Caco-2 (cell line): ENCODE data around the gene CNTN5. TPM values are rescaled to one million over a fixed set of nuclear protein-coding genes. Genes with fewer than 3 reads are reported as not detected.

ENCODE experiments used
- BruUV-seq: library from RNA; stranded (reverse); fragments of 400-500 nt; replicated peaks from 2 replicates; lab custom pipeline; 2021; lab: Mats Ljungman, UMichigan
- CTCF ChIA-PET: fragments of 300-600 bp; sonication (Branson Sonifier 250); formaldehyde crosslinking; loops from one replicate; lab custom pipeline; 2022; ENCODE audit warnings: antibody characterized with exemption; lab: Charles Lee
- POLR2A ChIA-PET: fragments of 300-600 bp; sonication (Branson Sonifier 250); formaldehyde crosslinking; loops from one replicate; lab custom pipeline; 2022; ENCODE audit warnings: antibody characterized with exemption; lab: Charles Lee
- DNase-seq, 2 experiments: peaks; one replicate each; pipeline versions ENCODE4 v3.0.0 to v3.0.0-alpha.2; 2020 to 2022
- H3K27me3 ChIP-seq: replicated peaks from 2 replicates; pipeline ENCODE4 v1.6.0; 2011; ENCODE audit warnings: low read length; ENCODE audit not compliant: control insufficient read depth, insufficient read depth
- H3K36me3 ChIP-seq: 2 replicates; pipeline ENCODE4 v1.5.1; 2011; ENCODE audit warnings: low read length; ENCODE audit not compliant: control insufficient read depth, insufficient read depth
- H3K4me1 ChIP-seq: fragments of 250-450 bp; sonication (Bioruptor Pico); 2 replicates; pipeline ENCODE4 v1.5.1; 2020; ENCODE audit warnings: mild to moderate bottlenecking
- H3K4me3 ChIP-seq: 2 replicates; pipeline ENCODE4 v1.5.1; 2011; ENCODE audit warnings: low read depth, mild to moderate bottlenecking, control low read depth, low read length
- H3K9me3 ChIP-seq: fragments of 250-450 bp; sonication (Bioruptor Pico); 2 replicates; pipeline ENCODE4 v1.5.1; 2020; ENCODE audit warnings: mild to moderate bottlenecking, moderate library complexity
- H3K27ac Mint-ChIP-seq: one replicate; pipeline ENCODE4 v1.8.0; 2022; ENCODE audit warnings: mixed read lengths; ENCODE audit not compliant: unreplicated experiment
- H3K27me3 Mint-ChIP-seq: one replicate; pipeline ENCODE4 v1.8.0; 2022; ENCODE audit warnings: mixed read lengths; ENCODE audit not compliant: insufficient read depth, unreplicated experiment
- H3K36me3 Mint-ChIP-seq: one replicate; pipeline ENCODE4 v1.8.0; 2022; ENCODE audit warnings: mild to moderate bottlenecking, mixed read lengths; ENCODE audit not compliant: insufficient read depth, unreplicated experiment
- H3K4me1 Mint-ChIP-seq: one replicate; pipeline ENCODE4 v1.8.0; 2022; ENCODE audit warnings: low read depth, mixed read lengths; ENCODE audit not compliant: unreplicated experiment
- H3K4me3 Mint-ChIP-seq: one replicate; pipeline ENCODE4 v1.8.0; 2022; ENCODE audit warnings: mild to moderate bottlenecking, moderate library complexity, mixed read lengths; ENCODE audit not compliant: unreplicated experiment
- H3K9me3 Mint-ChIP-seq: one replicate; pipeline ENCODE4 v1.8.0; 2022; ENCODE audit warnings: mixed read lengths; ENCODE audit not compliant: unreplicated experiment
- intact Hi-C: fragments of 100-400 bp; cut with micrococcal nuclease; formaldehyde crosslinking; loops from one replicate; pipeline ENCODE4 v1.10.0; 2022; ENCODE audit not compliant: unreplicated experiment
- total RNA-seq: library from RNA; stranded (reverse); gene quantifications from 2 replicates; pipeline ENCODE4 v1.2.3, GENCODE V29; 2022
- TF ChIP-seq, protein P1 (sequence below), 2 experiments: fragments of 200-600 bp in 1 of 2; IDR thresholded peaks; 1 replicate in 1 of 2; 2 replicates in 1 of 2; pipeline versions ENCODE4 v1.5.1 to v1.8.0; 2011 to 2022; ENCODE audit warnings: antibody characterized with exemption in 1 of 2, control low read depth in 1 of 2, inconsistent platforms in 1 of 2, low read depth in 1 of 2, low read length in 1 of 2, mild to moderate bottlenecking in 1 of 2, moderate library complexity in 1 of 2; ENCODE audit not compliant: insufficient read depth in 1 of 2, severe bottlenecking in 1 of 2, unreplicated experiment in 1 of 2

Gene CNTN5
- total RNA-seq, 1 experiment from 2014 or later = 1.00 TPM

DNA sequence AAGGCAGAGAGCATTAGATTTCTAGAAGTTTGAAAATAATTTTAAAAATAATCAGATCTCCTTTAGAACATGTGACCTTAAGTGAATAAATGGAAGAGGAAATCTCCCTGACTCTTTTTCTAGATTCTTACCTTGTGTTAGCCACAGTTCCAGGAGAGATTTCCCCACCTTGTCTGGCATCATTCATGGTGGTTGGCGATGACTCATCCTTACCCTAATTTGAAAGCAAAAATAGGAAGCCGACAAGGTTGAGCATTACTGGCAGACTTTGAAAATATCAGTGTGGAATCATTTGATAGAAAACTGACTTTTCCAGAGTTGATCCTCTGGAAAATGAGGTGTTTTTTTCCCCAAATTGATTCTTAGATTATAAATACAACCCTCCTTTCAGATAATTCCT, 48.1 kb downstream of the CNTN5 start:
- H3K4me3 Mint-ChIP-seq = no peak overlapping the region
- ChIA-PET CTCF (no interaction called here), POLR2A (no interaction called here)
- no peak overlapping the region for H3K27ac Mint-ChIP-seq
- no peaks in the 10 kb centered on the region for H3K4me1 ChIP-seq
- peaks cover 3% of the 10 kb centered on the region for H3K27me3 Mint-ChIP-seq
- H3K9me3 ChIP-seq = no peaks in the 10 kb centered on the region
- no peaks in the 10 kb centered on the region for H3K4me1 Mint-ChIP-seq
- no peak overlapping the region for H3K4me3 ChIP-seq
- TF ChIP-seq, protein P1, sequence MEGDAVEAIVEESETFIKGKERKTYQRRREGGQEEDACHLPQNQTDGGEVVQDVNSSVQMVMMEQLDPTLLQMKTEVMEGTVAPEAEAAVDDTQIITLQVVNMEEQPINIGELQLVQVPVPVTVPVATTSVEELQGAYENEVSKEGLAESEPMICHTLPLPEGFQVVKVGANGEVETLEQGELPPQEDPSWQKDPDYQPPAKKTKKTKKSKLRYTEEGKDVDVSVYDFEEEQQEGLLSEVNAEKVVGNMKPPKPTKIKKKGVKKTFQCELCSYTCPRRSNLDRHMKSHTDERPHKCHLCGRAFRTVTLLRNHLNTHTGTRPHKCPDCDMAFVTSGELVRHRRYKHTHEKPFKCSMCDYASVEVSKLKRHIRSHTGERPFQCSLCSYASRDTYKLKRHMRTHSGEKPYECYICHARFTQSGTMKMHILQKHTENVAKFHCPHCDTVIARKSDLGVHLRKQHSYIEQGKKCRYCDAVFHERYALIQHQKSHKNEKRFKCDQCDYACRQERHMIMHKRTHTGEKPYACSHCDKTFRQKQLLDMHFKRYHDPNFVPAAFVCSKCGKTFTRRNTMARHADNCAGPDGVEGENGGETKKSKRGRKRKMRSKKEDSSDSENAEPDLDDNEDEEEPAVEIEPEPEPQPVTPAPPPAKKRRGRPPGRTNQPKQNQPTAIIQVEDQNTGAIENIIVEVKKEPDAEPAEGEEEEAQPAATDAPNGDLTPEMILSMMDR (IDR thresholded peaks at IDR 0.05; ENCODE audit: insufficient read depth in 1 of 2, low read depth in 1 of 2, low read length in 1 of 2, severe bottlenecking in 1 of 2, unreplicated experiment in 1 of 2) = no peak
- no peaks in the 10 kb centered on the region for H3K27me3 ChIP-seq
- no peaks in the 10 kb centered on the region for H3K9me3 Mint-ChIP-seq
- intact Hi-C loops = no loop called here
- DNase-seq = no peak
- no TSS peak for BruUV-seq
- H3K36me3 Mint-ChIP-seq = no peaks in the 10 kb centered on the region
- no peaks in the 10 kb centered on the region for H3K36me3 ChIP-seq

DNA sequence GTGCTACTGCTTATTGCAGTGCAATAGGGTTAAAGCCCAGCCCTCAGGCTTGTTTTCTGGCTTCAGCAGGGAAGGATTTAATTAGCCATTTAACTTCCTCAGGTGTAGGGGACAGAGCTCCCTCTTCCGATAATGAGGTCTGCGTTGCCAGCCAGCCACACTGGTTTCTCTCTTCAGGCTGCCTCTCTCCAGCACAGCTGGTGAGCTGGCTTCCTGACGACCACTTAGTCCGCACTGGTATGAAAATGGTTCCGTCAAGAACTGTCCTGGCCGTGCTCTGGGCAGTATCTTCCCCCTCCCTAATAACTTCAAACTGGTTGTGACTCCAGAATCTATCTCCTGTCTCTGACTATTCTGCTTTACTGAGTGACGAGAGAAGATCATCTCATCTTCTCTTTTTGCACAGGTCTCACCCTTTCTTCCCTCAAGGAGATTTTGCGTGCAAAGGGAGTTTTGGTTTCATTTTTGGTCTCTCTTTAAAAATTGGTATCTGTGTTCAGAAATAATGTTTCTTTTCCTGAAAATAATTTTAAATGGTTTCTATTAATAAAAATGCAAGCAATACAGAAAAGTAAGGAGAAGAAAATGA, 49.2 kb downstream of the CNTN5 start:
- Mint-ChIP-seq H3K27me3 (peaks cover 3% of the 10 kb centered on the region), H3K4me1 (no peaks in the 10 kb centered on the region), H3K4me3 (peak overlapping the region; percentile 19), H3K27ac (no peak overlapping the region), H3K9me3 (no peaks in the 10 kb centered on the region), H3K36me3 (no peaks in the 10 kb centered on the region)
- DNase-seq = no peak
- H3K36me3 ChIP-seq = no peaks in the 10 kb centered on the region
- no TSS peak for BruUV-seq
- H3K4me1 ChIP-seq = no peaks in the 10 kb centered on the region
- intact Hi-C loops = no loop called here
- no peaks in the 10 kb centered on the region for H3K27me3 ChIP-seq
- ChIA-PET CTCF (no interaction called here), POLR2A (no interaction called here)
- TF ChIP-seq, protein P1 (IDR thresholded peaks at IDR 0.05; ENCODE audit: insufficient read depth in 1 of 2, low read depth in 1 of 2, low read length in 1 of 2, severe bottlenecking in 1 of 2, unreplicated experiment in 1 of 2) = no peak
- H3K9me3 ChIP-seq = no peaks in the 10 kb centered on the region
- no peak overlapping the region for H3K4me3 ChIP-seq

DNA sequence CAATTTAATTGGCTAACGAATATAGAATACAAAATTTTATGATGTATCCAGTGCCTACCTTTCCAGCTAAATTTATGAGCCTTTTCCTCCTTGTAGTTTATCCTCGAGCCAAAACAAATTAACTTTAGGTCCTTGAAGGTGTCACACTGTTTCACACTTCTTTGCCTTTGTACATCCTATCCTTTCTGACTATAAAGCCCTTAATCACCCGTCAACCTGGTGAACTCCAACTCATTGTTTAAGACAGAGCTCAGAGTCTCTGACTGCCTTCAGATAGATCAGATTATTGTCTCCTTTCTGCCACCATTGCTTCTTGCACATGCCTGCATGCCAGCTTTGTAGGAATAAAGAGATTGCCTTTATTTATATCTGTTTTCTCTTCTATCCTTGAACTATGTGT, 58.8 kb downstream of the CNTN5 start:
- Mint-ChIP-seq H3K27ac (no peak overlapping the region), H3K4me3 (no peak overlapping the region), H3K27me3 (peaks cover 3% of the 10 kb centered on the region), H3K36me3 (no peaks in the 10 kb centered on the region), H3K9me3 (no peaks in the 10 kb centered on the region), H3K4me1 (no peaks in the 10 kb centered on the region)
- no TSS peak for BruUV-seq
- TF ChIP-seq, protein P1 (IDR thresholded peaks at IDR 0.05; ENCODE audit: insufficient read depth in 1 of 2, low read depth in 1 of 2, low read length in 1 of 2, severe bottlenecking in 1 of 2, unreplicated experiment in 1 of 2) = no peak
- CTCF ChIA-PET = no interaction called here
- Histone ChIP-seq H3K36me3 (no peaks in the 10 kb centered on the region), H3K9me3 (no peaks in the 10 kb centered on the region), H3K27me3 (peaks cover 1% of the 10 kb centered on the region; the same call in 1 of the 2 replicates), H3K4me3 (no peak overlapping the region), H3K4me1 (no peaks in the 10 kb centered on the region)
- DNase-seq = no peak
- intact Hi-C loops = no loop called here
- POLR2A ChIA-PET = no interaction called here
